Endometrial microvascular endothelial cells (primary cell): Measurements from ENCODE around the gene HRAS. TPM values are rescaled to one million over a fixed set of nuclear protein-coding genes. Genes with fewer than 3 reads are reported as not detected.
"Not testable (repeated sequence)": the region's sequence is repeated elsewhere in the genome, so short reads cannot be mapped to it uniquely, and the experiment has no call there.

Experiments
- in situ Hi-C: cut with HindIII; loops from 2 replicates; pipeline ENCODE4 v1.10.0; 2017; ENCODE audit warnings: low sequenced_read_pairs, low pct_unique_long_range_greater_than_20kb; ENCODE audit errors: inconsistent ontology term
- total RNA-seq: library from RNA; depleted of rRNA; stranded (reverse); fragments of >200 nt; gene quantifications from one replicate; pipeline ENCODE4 v1.2.3, GENCODE V29; 2015; ENCODE audit errors: inconsistent ontology term

HRAS gene
- total RNA-seq, result 82.1 TPM

DNA sequence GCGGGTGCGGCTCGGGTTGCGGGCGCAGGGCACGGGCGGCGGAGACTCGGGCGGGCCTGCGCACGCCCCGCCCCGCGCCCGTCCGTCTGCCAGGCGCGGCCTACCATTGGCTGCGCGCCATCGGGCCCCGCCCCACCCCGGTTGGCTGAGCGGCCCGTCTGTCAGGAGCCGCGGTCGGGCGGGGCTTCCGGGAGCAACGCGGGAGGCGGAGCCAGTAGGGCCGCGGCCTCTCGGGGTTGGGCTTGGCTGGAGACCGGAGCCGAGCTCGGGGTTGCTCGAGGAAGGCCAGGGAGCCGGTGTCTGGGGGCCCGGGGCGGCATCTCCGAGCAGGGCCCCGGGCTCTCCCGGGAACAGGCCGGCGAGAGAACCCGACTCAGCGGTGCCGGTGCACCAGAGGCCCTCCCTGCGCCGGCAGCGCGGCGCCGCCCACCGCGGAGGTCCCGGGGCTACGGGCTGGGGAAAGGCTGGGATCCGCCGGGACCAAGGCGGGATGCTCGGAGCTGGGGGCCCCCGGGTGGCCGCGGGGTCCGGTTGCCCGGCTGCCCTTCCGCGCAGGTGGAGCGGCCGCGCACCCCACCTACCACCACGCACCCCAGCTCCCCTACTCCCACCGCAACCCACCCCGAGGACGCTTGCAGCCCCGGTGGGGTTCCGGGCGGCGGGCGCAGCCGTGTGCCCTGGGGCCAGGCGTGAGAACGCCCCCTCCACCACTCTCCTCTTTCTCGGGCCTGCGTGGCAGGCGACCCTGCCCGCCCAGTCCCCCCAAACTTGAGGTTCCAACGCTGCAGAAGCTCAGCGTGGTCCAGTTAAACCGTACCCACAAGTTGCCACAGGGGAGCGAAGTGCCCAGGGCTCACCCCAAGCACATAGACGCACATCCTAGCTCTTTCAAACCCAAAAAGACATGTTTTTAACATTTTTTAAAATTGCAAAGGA, at the start of gene HRAS:
Gene HRAS (minus strand): TSS at position 58 of the 936 bp plus-strand sequence.
- in situ Hi-C loops, result no loop called here

DNA sequence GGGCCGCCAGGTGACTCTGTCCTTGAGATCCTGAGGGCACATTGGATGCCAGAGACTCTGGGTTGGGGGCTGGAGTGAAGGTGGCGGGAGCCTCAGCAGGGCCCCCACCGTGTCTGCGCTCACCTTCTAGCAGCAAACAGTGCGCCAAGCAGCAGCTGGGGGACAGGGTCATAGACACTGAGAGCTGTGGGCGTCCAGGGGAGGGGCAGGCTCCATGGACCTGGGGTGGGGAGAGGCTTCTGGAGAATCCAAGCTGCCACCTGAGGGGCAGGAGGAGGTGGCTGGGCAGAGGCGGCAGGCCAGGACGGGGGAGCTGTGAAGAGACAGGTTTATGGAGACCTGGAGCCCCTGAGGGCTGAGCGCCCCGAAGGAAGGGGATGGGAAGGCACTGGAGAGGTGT, 48.9 kb upstream of the HRAS start:
- in situ Hi-C loops, result no loop called here

DNA sequence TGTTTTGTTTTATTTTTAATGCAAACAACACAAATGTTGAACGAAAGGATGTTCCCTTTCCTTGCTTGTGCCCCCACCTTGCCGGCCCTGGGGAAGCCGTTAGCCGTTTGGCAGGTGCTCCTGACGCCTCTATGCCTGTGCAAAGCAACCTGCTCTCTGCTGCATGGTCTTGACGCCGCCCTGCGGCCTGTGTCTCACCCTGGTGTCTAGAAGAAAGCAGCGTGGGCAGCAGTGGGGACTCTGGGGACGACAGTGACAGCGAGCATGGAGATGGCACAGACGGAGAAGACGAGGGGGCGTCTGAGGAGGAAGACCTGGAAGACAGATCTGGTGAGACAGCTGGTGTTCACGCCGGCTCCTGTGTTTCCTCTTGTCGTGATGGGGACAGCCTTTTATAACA, 46.4 kb upstream of the HRAS start:
- in situ Hi-C loops, result no loop called here

DNA sequence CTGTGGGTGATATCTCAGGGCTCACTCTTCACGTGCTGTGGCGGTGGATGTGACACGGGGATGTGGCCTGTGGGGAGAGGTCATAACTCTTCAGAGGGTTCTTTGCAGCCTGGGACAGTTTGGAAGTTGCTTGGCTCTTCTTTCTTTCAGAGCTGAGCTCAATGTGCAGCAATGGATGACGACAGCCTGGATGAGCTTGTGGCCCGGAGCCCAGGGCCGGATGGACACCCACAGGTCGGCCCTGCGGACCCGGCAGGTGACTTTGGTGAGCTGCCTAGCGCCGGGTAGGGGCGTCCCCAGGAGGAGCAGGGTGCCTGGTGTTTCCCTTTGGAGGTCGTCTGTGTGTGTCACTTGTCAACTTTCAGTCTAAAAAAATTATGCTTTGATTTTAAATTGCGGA, 46.0 kb upstream of the HRAS start:
- in situ Hi-C loops, result no loop called here

DNA sequence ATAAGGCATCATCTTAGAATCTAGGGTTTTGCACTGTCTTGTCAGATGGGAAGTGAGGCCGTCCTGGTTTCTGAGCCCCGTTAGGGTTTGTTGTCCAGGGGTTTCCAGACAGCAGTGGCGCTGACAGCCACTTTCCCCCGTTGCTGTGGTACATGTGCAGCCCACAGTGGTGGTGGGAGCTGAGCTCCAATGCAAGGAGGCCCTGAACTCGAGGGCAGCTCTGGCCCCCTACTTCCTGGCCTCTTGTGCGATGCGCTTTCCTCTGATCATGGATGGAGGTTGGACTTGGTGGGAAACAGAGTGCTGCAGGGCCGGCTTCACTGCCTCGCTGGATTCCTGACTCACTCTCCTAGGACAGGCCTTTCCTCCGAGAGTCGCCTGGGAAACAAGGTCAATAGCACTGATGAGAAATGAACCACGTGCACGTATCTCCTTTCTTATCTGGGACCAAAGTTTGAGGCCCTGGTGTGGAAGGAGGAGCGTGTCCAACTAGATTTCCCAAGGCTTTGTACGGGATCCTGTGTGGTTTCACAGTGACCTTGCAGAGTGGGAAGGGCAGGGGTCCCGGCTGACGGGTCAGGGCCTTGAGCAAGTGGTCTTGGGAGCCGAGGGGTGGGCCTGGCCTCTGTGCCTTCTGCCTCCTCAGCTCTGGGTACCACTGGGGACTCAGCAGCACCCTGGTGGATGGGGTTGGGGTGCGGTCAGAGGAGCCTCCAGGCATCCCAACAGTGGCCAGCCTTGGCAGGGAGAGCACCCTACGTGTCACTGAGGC, 44.6 kb upstream of the HRAS start:
- in situ Hi-C loops, result no loop called here

GRCh38 chr11:578276-579035, 43.1 kb upstream of the HRAS start:
- in situ Hi-C loops, result no loop called here

DNA sequence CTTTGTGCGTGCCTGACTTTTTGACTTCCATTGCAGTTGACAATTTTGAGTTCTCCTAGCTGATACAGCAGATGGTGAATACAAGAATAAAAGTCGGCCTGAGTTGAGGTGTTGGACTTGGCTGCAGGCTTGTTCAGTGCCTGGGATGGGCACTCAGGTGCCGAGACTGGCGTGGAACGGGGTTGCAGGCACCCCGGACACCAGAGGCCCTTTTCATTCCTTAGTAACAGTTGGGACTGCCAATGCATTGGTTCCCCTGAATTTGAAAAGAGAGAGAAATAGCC, 42.2 kb upstream of the HRAS start:
- in situ Hi-C loops, result no loop called here

- in situ Hi-C loops, result no loop called here
Observed at GRCh38 chr11:576811-577610, 41.6 kb upstream of the HRAS start.

DNA sequence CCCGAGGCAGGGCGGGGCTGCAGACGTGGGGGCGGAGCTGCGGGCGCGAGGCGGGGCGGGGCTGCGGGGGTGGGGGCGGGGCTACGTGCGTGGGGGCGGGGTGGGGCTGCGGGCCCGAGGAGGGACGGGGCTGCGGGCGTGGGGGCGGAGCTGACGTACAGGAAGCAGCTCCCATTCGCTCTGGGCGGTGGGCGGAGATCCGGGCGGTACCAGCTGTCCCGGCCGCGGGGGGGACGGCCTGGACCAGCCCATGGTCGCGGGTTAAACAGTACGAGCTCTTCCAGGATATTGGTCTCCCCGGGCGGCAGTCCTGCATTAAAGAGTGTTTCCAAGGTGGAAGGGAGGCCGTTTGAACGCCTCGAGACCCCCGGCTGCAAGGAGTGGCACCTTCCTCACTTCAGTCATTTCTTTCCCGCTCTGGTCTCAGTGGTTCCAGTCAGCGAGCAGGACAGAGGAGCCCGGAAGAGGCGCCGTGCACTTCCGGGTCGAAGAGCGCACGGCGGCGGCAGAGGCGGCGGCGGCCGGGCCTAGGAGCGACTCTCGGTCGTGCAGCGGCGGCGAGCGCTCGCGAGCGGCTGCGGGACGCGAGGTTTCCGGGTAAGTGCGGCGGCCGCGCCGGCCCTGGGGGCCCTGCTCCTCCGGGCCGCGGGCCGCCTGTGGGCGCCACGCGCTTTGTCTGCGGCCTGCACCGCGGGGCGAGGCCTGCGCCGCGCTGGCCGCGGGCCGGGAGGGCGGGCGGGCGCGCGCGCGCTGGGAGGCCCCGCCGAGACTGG, 40.8 kb upstream of the HRAS start, which contains the start of gene PHRF1:
Gene PHRF1 (plus strand): TSS at position 475 of the 773 bp plus-strand sequence. CDS start 5,043 bp downstream, outside the sequence.
- in situ Hi-C loops, result no loop called here

GRCh38 chr11:575313-575995, 40.1 kb upstream of the HRAS start:
- in situ Hi-C loops, result no loop called here

DNA sequence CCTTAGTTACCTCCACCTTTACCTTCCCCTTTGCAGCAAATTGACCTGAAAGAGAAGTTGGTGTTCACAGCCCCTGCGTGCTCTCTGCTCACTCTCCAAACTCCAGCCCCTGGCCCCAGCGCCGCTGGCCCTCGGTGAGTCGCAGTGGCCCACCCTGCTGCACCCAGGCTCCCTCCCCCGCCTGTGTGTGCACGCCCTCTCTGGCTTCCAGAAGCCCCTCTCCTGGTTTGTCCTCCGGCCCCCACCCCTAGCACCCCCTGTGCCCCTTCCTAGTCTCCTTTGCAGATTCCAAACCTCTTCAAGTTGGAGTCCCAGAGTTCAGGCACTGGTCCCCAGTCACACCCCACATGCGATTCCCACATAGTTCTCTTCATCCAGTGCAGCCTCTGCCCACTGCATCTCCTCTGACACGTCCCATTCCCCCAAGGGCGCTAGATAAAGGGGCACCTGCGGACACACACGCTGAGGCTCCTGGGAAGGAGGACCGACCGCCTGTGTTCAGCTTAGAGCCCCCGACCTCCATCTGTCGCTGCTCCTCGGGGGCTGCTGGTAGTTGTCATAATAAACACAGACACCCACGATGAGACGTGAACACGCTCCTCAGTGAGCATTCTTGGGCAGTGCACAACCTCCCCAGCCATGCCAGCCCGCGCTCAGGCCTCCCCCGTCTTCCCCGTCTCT, 39.4 kb upstream of the HRAS start:
- in situ Hi-C loops, result no loop called here

DNA sequence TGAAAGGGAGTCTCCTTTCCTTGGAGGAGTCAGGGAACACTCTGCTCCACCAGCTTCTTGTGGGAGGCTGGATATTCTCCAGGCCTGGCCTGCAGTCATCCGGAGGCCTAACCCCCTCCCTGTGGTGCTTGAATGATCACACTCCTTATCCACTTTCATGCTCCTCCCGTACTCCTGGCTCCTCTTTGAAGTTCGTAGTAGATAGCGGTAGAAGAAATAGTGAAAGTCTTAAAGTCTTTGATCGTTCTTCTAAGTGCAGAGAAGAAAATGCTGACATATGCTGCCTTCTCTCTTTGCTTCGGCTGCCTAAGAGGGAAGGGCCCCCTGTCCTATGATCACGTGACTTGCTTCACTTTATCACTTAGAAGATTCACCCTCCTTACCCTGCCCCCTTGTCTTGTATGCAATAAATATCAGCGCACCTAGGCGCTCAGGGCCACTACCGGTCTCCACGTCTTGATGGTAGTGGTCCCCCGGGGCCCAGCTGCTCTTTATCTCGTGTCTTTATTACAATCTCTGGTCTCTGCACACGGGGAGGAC, 38.7 kb upstream of the HRAS start:
- in situ Hi-C loops, result not testable (repeated sequence)

DNA sequence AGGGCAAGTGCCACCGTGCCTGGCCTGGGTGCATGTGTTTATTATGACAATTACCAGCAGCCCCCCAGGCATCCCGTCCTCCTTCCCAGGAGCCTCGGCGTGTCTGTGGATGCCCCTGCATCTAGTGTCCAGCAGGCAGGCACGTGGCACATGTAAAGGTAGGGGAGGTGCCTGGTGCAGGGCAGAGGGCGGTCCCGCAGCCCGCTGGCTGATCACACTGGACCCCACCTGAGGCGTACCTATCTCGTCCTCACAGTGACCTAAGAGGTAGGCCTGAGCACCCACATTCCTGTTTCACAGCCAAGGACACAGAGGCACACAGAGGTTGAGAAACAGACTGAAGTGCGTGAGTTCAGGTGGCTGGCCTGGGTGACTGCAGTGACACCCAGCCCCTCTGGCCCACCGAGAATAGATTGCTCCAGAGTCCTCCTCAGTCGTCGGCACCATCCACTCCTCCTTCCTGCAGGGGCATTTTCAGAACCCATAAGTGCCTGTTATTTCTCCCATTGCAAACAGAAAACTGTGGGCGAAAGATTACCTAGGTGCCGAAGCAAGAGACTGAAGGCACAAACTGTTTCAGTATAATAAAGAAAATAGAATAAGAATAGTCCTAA, 37.9 kb upstream of the HRAS start:
- in situ Hi-C loops, result no loop called here

GRCh38 chr11:571802-572185, 36.4 kb upstream of the HRAS start:
- in situ Hi-C loops, result no loop called here

DNA sequence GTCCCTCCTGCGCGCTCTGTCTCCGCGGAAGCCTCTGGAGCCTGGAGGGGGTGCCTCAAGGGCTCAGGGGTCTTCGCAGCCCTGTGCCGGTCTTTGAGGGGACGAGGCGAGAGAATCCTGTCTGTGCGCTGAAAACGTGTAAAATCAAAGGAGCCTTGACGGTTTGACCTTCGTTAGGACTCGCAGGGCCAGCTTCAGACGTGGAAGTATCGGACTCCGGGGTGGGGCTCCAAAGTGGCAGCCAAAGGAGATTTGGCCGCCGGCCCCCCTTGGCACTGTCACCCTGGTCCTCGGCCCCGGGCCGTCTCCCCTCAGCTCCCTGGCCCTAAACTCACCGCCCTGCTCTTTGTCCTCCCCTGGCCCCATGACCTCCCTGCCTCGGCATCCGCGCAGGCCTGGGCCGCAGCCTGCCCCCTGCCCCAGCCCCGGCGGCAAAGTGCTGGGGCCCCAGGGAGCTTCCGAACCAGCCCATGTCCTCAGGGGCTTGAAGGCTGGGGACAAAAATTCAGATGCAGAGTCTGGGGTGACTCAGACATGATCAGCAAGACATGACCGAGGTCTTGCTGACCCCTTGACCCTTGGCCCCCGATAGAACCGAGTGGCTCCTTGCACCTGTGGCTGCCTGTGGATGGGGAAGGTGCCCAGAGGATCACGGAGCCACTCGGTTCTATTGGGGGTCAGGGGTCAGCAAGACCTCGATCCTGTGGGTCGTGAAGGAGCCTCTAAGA, 33.9 kb upstream of the HRAS start:
- in situ Hi-C loops, result no loop called here
